ENCODE results near the gene ZNF284. TPM values are rescaled to one million over a fixed set of nuclear protein-coding genes. Genes with fewer than 3 reads are reported as not detected.
A peak's percentile ranks its signal among the peaks of the same experiment; 100 is the strongest.

ZNF284 gene
- total RNA-seq, 4 donors from 2014 or later: 1.3 to 2.9 (median 2.5) TPM

DNA sequence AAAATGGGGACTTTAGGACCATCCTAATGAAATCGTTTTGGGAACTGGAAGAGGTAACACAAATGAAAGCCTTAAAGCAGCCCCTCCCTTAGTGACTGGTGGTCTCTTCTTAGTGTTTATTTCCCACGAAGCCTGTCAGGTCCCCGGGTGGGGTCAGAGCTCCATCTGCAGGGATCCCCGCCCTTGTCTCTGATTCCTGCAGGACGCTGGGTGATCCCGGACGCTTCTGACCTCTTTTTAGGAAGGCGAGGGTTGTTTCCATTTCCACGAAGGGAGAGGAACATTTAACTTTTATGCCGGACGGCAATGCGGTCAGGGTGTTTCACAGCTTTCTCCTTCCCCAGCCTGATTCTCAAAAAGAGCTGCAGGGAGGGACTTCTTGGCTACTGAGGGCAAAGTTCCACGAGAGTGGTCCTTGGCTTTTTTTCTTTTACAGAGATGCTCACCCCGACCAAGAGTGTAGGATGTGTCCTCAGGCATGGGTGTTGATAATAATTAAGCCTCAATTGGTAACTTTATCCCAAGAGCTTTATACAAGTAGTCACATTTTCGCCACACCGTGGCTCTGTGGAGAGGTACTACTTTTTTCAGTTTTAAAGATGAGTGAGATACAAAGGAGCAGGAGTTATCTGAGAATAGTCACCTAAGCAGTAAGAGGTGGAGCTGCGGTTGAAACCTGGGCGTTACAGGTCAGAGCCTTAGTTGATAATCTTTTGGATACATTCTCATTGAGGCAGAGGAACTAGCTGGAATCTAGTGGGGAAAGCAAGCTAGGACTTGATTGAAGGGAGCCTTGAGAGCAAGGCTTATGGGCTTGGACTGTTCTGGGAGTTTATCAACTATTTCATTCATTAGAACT is 813 bp downstream of the ZNF284 start:
- Histone ChIP-seq H3K27me3 (no peaks in the 10 kb centered on the region), H3K4me3 (peak overlapping the region; percentile 54 to 75 (median 74)), H3K27ac (replicated peaks in 1 of 4) (peak overlapping the region in 3 of 4 donors; percentile 53 to 70 (median 61)), H3K9me3 (peaks cover 0 to 18% (median 8%) of the 10 kb centered on the region in 4 donors), H3K4me1 (peaks cover 13 to 20% (median 16%) of the 10 kb centered on the region in 4 donors), H3K36me3 (peaks cover 0 to 17% (median 12%) of the 10 kb centered on the region in 4 donors)
- intact Hi-C loops (cut with DNase I): loop anchor here (2.0 to 5.0 kb wide), 2 partner anchors 22 to 40 kb away; partner anchors contain the start of genes ZNF224 and ZNF225
- DNase-seq (ENCODE audit: extremely low spot score): no peak
- WGBS: 21% methylated on average over 18 of the region's 18 CpGs
- TF ChIP-seq EP300 (IDR thresholded peaks at IDR 0.05) (no peak), POLR2A (IDR thresholded peaks at IDR 0.05; ENCODE audit: low read depth) (no peak), POLR2AphosphoS5 (IDR thresholded peaks at IDR 0.05) (no peak)
- TF ChIP-seq, protein P1, sequence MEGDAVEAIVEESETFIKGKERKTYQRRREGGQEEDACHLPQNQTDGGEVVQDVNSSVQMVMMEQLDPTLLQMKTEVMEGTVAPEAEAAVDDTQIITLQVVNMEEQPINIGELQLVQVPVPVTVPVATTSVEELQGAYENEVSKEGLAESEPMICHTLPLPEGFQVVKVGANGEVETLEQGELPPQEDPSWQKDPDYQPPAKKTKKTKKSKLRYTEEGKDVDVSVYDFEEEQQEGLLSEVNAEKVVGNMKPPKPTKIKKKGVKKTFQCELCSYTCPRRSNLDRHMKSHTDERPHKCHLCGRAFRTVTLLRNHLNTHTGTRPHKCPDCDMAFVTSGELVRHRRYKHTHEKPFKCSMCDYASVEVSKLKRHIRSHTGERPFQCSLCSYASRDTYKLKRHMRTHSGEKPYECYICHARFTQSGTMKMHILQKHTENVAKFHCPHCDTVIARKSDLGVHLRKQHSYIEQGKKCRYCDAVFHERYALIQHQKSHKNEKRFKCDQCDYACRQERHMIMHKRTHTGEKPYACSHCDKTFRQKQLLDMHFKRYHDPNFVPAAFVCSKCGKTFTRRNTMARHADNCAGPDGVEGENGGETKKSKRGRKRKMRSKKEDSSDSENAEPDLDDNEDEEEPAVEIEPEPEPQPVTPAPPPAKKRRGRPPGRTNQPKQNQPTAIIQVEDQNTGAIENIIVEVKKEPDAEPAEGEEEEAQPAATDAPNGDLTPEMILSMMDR (IDR thresholded peaks at IDR 0.05): no peak

DNA sequence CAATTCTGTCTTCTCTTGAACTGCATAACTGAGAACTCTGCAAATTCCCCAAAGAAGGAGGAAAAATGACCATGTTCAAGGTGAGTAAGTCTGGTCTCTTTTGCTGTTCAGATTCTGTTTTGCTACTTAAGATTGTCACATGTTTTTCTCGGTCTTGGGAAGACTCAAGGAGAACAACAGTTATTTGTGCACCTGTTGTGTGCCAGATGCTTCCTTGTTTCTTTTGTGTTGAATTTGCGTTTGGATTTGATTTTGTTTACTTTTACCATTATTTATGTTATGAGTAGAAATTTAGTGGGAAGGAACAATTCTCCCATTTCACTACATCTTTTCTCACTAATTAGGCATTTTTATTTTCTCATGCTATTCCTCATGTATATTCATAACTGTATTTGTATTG is 4.4 kb downstream of the ZNF284 start:
- Histone ChIP-seq H3K27ac (replicated peaks in 1 of 4) (no peak overlapping the region), H3K27me3 (no peaks in the 10 kb centered on the region), H3K4me1 (peaks cover 10 to 18% (median 16%) of the 10 kb centered on the region in 4 donors), H3K9me3 (no peaks in the 10 kb centered on the region), H3K4me3 (no peak overlapping the region), H3K36me3 (peaks cover 8 to 47% (median 31%) of the 10 kb centered on the region in 4 donors)
- no peak for DNase-seq (ENCODE audit: extremely low spot score)
- intact Hi-C loops (cut with DNase I): no loop called here
- WGBS: 90% methylated on average over 2 of the region's 2 CpGs
- no peak for TF ChIP-seq POLR2A (IDR thresholded peaks at IDR 0.05; ENCODE audit: low read depth)
- TF ChIP-seq EP300 (IDR thresholded peaks at IDR 0.05): no peak
- TF ChIP-seq, protein P1 (IDR thresholded peaks at IDR 0.05): no peak
- no peak for TF ChIP-seq POLR2AphosphoS5 (IDR thresholded peaks at IDR 0.05)

DNA sequence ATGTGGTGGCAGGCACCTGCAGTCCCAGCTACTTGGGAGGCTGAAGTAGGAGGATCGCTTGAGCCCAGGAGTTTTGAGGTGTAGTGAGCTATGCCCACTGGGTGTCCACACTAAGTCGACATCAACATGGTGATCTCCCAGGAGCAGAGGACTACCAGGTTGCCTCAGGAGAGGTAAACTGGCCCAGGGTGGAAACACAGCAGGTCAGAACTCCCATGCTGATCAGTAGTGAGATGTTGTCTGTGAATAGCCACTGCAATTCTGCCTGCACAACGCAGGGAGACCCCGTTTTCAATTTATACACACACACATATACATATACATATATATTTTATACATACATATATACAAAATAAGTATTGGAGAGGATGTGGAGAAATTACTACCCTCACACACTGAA is 20.1 kb downstream of the ZNF284 start:
- H3K4me1 ChIP-seq: peaks cover 7 to 22% (median 17%) of the 10 kb centered on the region in 4 donors
- no peak overlapping the region for H3K4me3 ChIP-seq
- 61% methylated on average over 4 of the region's 4 CpGs for WGBS
- no peak for DNase-seq (ENCODE audit: extremely low spot score)
- no peaks in the 10 kb centered on the region for H3K27me3 ChIP-seq
- TF ChIP-seq, protein P1 (IDR thresholded peaks at IDR 0.05): no peak
- TF ChIP-seq POLR2A (IDR thresholded peaks at IDR 0.05; ENCODE audit: low read depth): no peak
- TF ChIP-seq EP300 (IDR thresholded peaks at IDR 0.05): no peak
- TF ChIP-seq POLR2AphosphoS5 (IDR thresholded peaks at IDR 0.05): no peak
- intact Hi-C loops (cut with DNase I): no loop called here
- H3K27ac ChIP-seq (replicated peaks in 1 of 4): no peak overlapping the region
- peaks cover 0 to 5% (median 0%) of the 10 kb centered on the region in 4 donors for H3K9me3 ChIP-seq
- H3K36me3 ChIP-seq: peaks cover under 1 to 23% (median 6%) of the 10 kb centered on the region in 4 donors

DNA sequence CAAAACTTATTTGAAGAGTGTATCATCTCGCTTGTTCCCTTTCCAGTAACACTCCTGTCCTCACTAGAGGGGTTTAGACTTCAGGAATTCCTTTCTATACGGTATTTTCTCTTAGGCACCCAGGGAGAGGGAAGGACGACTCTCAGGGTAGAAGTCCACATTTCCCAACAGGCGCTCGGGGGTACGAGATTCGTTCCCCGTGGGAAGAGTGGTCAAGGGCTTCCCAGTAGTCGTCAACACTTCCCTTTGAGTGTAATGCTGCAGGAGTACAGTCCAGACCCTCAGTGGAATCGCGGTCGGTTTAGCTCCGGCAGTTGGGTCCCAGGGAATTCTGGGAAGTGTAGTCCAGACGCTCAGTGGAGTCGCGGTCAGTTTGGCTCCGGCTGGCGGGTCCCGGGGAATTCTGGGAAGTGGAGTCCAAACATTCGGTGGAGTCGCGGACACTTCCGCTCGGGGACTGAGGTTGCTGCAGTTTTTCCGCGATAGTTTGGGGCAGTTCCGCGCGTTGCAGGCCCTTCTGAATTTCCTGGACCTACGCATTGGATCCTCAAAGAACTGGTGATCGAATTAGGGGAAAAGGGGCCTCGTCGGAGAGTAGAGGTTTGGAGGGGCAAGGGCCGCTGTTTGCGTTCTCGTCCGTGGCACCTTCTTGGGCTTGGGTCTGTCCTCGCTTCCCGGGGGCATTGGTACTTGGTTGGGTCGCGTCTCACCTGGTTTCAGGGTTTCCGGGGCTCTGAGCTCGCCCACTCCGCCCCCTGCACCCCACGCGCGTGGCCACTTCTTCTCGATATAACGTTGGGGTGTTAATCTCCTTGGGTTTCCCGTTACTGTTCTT is 22.2 kb downstream of the ZNF284 start, which contains the start of gene ZNF224:
Gene ZNF224 (plus strand): TSS at position 431 of the 835 bp plus-strand sequence. CDS start 3,513 bp downstream, outside the sequence.
- H3K4me1 ChIP-seq: peaks cover 7 to 22% (median 17%) of the 10 kb centered on the region in 4 donors
- TF ChIP-seq POLR2AphosphoS5 (IDR thresholded peaks at IDR 0.05): peak; percentile 77 to 79
- TF ChIP-seq POLR2A (IDR thresholded peaks at IDR 0.05; ENCODE audit: low read depth): no peak
- intact Hi-C loops (cut with DNase I): loop anchor here (2.0 kb wide), 2 partner anchors 19 to 21 kb away; partner anchors contain the start of genes ZNF225 and ZNF284
- H3K36me3 ChIP-seq: peaks cover 15 to 28% (median 24%) of the 10 kb centered on the region in 4 donors
- H3K27ac ChIP-seq (replicated peaks in 1 of 4): peak within 1 kb of the TSS; percentile 68 to 79 (median 78)
- WGBS: under 1% methylated on average over 40 of the region's 50 CpGs
- DNase-seq (ENCODE audit: extremely low spot score): peak; percentile 97
- peak within 1 kb of the TSS; percentile 59 to 76 (median 72) for H3K4me3 ChIP-seq
- H3K9me3 ChIP-seq: peaks cover 0 to 5% (median 0%) of the 10 kb centered on the region in 4 donors
- H3K27me3 ChIP-seq: no peaks in the 10 kb centered on the region
